Activated CD4-positive, alpha-beta T cell treated with anti-CD3 and anti-CD28 coated beads, Interleukin-10, Interleukin-2, amounts not matched to agents 100 ng/mL and 50 ng/mL, durations not matched to agents 16 hours and 8 hours (primary cell): ENCODE data around the gene TGFBR1.

Source experiments
- DNase-seq: peaks from one replicate; pipeline ENCODE4 v3.0.0-alpha.2; 2020

Gene TGFBR1

DNA sequence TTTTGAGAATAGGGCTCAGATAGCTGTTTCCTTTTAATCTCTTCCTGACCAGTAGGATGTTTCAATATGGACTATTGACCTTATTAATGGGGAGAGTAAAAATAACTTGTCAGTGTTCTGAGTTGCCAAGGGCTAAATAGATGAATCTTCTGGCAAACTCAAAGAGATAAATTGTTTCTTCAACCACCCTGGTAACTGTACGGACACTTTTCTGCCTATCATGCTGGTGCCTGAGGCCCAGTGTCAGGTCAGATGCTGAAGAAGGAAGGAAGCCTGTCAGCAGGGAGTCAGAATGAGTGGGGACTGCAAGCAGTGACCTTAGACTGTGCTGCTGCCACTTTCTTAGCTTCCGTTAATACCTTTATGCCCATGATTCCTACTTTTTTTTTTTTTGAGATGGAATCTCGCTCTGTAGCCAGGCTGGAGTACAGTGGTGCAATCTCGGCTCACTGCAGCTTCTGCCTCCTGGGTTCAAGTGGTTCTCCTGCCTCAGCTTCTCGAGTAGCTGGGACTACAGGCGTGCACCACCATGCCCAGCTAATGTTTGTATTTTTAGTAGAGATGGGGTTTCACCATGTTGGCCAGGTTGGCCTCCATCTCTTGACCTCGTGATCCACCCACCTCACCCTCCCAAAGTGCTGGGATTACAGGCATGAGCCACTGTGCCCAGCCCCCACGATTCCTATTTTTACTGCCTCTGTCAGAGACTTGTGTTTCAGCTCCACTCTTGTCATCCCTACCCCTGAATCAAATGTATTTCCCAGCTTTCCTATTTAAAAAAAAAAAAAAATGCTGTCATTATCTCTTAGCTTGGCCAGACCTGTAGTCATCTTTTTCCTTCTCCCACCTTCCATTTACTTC lies 33.7 kb downstream of the TGFBR1 start:
- DNase-seq: no peak

DNA sequence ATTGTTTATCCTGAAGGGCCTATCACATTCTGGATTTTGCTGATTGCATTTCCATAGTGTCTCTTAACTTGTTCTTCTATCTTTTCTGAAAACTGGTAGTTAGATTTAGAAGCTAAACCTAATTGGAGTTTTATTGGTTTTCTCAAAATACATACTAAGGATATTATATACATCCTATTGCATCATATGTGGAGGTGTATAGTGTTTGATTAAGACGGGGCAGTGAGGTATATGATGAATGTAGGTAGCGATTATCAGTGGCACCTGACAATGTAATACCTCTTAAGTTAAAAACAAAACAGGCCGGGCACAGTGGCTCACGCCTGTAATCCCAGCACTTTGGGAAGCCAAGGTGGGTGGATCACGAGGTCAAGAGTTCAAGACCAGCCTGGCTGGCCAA lies 35.0 kb downstream of the TGFBR1 start:
- DNase-seq: no peak

DNA sequence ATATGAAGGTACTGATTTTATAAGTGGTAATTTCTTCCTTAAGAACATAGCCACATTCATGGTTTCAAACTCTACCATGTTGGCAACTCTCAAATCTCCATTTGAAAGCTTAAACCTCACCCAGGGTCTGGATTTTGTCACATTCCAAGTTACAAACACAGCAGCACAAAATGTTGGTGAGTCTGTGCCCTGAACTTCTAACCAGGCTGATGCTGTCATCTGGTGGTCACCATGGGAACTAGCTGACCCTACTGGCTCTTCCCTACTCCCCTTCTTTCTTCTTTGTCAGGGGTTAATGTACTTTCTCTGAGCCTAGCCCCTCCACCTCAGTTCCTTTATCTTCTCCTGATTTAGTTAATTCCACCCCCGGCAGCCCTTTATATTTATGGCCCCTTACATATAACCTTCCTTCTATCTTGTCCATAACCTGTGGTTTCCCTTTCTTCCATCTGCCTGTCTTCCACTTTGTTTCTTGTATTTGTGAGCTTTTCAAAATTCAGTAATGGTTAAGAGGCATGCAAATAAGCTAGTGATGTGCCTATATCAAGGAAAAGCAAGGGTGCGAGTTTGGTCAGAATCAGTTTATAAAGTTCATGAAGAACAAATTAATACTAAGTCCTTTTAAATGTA lies 35.9 kb downstream of the TGFBR1 start:
- peak; percentile 53 for DNase-seq

DNA sequence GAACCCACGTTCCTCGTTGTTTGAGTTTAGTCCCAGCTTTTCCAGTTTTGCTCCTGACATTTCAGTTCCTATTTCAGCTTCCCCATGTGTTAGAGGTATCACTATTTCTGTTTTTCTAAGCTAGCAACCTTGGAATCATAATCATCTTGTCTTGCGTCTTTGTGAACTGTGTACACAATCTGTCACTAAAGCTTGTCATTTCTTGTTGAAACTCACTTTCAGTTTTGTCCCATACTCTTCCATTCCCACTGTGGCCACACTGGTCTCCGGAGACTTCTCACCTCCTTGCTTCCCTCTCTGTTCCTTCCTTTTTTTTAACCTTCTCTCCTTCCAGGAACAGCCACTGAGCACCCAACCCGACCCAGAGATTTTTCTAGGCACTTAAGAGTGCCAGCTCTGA lies 36.9 kb downstream of the TGFBR1 start:
- no peak for DNase-seq

DNA sequence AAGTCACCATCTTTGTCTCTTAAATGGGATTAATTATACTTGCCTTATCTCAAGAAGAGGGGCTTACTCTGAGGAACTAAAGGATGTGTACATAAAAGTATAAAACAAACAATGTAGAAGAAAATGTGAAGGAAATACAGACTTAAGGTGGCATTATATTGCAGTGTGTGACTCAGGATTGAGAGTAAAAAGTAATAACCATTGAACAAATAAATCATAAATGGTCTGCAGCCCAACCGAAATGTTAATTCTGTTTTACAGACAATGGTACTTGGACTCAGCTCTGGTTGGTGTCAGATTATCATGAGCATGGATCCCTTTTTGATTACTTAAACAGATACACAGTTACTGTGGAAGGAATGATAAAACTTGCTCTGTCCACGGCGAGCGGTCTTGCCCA lies 37.4 kb downstream of the TGFBR1 start:
- DNase-seq: no peak

DNA sequence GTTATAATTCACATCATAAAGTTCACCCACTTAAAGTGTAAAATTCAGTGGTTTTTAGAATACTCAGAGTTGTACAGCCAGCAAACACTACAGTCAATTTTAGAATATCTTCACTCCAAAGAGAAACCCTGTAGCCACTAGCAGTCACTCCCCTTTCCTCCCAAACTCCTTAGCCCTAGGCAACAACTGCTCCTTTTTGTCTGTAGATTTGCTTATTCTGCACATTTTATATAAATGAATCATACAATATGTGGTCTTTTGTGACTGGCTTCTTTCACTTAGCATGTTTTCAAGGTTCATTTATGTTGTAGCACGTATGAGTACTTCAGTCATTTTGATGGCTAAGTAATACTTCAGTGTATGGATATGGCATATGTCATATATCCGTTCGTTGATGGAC lies 38.7 kb downstream of the TGFBR1 start:
- DNase-seq: no peak

- DNase-seq: no peak
Measured at GRCh38 chr9:99144966-99145365, 40.1 kb downstream of the TGFBR1 start.

- no peak for DNase-seq
Measured at GRCh38 chr9:99146574-99146973, 41.7 kb downstream of the TGFBR1 start.

GRCh38 chr9:99147177-99147576 lies 42.3 kb downstream of the TGFBR1 start:
- DNase-seq: no peak

GRCh38 chr9:99150451-99151171 lies 45.7 kb downstream of the TGFBR1 start:
- DNase-seq: no peak

GRCh38 chr9:99154356-99154755 lies 49.4 kb downstream of the TGFBR1 start:
- no peak for DNase-seq

DNA sequence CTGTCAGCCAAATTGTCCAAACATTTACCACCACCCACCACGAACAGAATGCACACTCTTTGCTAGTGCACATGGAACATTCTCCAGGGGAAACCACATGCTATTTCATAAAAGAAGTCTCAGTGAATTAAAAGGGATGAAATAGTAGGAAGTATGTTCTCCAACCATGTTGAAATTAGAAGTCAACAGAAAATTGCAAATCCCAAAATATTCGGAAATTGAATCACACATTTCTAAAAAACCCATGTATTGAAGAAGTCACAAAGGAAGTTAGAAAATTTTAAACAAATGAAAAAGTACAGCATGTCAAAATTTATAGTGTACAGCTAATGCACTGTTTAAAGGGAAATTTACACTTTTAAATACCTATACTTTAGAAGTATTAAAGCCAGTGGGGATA lies 50.8 kb downstream of the TGFBR1 start:
- DNase-seq: no peak

DNA sequence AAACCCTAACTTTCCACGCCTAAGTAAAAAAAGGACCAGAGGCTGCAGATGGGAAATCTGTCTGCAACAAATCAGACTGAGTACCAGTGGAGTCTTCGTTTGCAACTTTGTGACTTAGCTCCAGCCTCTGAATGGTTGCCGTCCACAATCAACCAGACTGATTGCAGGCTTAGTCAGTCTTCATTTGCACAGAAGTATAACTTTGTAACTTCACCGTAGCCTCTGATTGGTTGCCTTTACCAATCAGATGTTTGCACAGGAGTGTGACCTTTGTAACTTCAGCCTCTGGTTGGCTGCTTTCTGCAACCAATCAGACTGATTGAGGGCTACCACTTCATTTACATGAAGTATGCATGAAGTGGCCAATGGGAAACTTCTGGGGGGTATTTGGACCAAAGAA lies 53.7 kb downstream of the TGFBR1 start:
- no peak for DNase-seq

GRCh38 chr9:99160173-99160572 lies 55.3 kb downstream of the TGFBR1 start:
- no peak for DNase-seq

DNA sequence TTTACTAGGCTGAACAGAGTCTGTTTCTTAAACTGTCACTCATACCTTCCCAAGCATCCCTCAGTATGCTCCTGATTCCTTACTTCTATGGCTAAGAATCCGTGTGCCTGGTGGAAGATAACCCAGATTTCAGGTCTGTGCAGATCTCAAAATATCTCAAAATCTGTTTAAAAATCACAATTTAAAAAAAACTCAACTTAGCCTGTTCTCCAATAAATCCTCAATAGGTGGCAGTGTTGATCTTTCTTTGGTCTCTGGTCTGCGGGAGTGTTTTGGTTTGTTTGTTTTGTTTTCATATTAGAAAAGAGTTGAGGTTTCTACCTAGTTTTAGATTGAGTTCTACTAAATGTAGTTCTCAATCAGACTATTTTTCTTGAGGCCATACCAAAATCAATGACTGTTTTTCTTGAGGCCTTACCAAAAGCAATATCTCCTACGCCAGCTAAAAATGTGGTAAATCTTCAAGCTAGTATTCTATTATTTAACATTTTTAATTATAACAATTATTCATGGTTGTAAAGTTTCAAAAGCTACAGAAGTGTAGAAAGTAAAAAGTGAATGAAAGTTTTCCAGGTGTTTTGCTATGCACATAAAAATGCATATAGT lies 57.9 kb downstream of the TGFBR1 start:
- DNase-seq: peak; percentile 69

DNA sequence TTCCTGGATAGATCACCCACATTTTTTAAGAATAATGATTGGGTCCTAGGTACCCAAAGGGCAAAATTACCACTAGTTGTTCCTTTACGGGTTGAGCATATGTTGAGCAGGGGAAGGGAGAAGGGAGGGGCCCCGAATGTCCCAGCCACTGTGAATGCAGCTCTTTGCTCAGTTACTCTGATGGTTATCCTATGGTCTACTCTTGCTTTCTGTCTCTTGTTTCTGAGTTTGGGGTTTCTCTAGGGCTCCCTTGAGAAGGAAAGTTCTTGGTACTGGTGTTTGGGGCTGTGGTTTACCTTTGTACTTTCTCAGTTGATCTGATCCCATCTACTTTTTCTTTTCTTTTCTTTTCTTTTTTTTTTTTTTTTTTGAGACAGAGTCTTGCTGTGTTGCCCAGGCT lies 61.2 kb downstream of the TGFBR1 start:
- DNase-seq: no peak

- DNase-seq: no peak
Measured at GRCh38 chr9:99167119-99167518, 62.2 kb downstream of the TGFBR1 start.

DNA sequence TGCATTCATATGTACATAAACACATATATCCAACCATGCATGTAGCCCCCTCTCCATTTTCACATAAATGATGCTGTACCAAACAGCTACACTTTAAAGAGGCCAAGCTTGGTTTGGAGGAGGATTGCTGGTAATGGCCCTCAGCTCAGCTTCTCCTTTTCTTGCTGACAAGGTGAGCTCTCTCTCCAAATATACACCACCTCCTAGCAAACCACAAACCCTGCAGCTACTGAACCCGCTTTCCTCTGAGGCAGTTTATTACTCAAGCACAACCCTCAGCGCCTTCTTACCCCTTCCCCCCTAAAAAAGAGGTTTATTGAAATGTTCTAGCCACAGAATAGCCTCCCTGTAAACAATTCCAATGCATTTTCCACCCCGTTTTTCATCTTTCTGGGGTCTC lies 62.8 kb downstream of the TGFBR1 start:
- peak; percentile 58 for DNase-seq

DNA sequence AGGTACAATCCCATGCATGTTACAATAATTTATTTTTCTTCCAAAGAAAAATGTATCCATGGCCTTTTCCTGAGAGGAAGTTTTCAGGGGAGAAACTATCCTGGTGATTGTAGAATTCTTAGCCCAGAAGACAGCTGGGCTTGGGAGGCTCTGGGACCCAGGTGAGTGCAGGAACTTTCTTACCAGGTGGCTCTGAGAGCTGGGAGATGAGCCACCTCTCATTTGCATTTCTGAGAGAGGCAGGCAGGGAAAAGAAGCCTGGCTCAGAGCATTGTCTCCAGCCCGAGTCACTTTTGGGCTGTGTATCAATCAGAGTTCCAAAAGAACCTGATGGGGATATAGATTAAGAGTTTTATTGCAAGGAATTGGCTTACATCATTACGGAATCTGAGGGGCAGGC lies 64.2 kb downstream of the TGFBR1 start:
- DNase-seq: no peak

- no peak for DNase-seq
Measured at GRCh38 chr9:99169982-99170761, 65.3 kb downstream of the TGFBR1 start.

DNA sequence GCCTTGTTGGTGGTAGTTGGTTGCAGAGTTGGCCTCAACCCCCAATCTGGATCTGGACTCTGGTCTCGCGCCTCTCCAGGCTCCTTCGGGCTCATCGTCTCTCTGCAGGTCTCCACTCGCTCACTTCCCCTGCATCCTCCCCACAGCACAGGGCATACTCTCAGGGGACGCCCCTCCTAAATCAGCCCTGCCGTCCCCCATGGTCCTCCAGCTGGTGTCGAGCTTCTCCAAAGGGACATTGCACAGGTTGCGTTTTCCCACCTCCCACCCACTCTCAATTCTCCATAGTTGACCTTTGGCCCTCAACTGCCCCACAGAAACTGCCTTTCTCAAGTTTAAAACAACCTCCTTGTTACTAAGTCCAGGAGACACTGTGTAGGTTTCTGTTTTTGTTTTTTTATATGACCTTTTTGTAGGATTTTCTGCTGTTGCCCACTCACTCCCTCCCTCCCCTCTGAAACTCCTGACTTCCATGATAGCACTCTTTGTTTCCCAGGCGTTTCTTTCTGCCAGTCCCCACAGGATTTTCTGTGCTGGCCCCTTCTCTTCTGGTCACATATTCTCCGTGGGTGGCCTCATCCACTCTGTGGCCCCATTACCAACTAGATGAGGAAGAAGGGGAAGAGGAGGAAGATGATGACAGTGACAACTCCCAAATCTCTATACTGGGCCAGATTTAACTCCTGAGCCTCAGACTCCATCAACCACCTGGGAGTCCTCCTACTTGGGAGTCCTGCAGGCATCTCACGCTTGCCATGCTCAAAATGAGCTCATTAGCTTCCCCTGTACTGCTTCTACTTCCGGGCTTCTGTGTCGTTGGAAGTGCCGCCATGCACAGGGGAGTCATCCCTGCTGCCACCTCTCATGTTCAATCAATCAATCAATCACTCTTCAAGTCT lies 66.6 kb downstream of the TGFBR1 start:
- no peak for DNase-seq
